Measurements from ENCODE around the gene P2RY8.
"Not testable (repeated sequence)": the region's sequence is repeated elsewhere in the genome, so short reads cannot be mapped to it uniquely, and the experiment has no call there.

The P2RY8 gene

GRCh38 chrX:1542994-1543725 lies 6.2 kb upstream of the P2RY8 start:
- DNase-seq, result no peak

DNA sequence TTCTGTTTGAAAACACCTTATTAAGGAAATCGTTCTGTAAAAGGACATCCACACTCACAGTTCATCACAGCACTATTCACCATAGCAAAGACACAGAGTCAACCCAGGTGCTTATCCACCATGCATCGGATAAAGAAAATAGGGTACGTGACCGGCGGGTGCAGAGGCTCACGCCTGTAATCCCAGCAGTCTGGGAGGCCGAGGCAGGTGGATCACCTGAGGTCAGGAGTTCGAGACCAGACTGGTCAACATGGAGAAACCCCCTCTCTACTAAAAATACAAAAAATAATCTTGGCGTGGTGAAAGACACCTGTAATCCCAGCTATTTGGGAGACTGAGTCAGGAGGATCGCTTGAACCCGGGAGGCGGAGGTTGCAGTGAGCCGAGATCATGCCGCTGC lies 2.2 kb upstream of the P2RY8 start:
- DNase-seq, result not testable (repeated sequence)

DNA sequence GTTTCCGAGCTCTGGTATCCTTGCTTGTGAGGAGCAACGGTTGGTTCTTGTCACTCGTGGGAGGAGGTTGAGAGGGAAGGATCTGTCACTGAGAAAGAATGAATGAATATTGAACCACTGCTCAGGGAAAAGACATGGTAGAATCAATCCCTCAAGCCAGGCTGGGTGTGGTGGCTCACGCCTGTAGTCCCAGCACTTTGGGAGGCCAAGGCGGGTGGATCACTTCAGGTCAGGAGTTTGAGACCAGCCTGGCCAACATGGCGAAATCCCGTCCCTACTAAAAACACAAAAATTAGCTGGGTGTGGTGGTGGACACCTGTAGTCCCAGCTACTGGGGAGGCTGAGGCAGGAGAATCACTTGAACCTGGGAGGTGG lies 718 bp upstream of the P2RY8 start:
- not testable (repeated sequence) for DNase-seq

DNA sequence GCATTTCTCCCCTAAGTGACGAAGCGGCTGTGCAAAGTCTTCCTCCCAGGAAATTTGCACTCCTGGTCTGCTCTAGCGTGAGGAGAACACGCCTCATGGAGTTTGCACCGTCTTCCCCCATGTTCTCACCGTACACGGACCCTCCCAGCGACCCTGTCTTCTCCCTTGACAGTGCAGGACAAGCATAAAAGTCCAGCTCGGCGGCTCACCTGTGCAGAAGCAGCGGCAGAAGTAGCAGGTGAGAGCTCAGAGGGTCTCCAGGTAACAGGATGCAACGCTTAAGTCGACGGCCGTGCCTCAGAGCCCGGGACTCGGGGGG lies 314 bp downstream of the P2RY8 start:
- DNase-seq, result peak; percentile 46

DNA sequence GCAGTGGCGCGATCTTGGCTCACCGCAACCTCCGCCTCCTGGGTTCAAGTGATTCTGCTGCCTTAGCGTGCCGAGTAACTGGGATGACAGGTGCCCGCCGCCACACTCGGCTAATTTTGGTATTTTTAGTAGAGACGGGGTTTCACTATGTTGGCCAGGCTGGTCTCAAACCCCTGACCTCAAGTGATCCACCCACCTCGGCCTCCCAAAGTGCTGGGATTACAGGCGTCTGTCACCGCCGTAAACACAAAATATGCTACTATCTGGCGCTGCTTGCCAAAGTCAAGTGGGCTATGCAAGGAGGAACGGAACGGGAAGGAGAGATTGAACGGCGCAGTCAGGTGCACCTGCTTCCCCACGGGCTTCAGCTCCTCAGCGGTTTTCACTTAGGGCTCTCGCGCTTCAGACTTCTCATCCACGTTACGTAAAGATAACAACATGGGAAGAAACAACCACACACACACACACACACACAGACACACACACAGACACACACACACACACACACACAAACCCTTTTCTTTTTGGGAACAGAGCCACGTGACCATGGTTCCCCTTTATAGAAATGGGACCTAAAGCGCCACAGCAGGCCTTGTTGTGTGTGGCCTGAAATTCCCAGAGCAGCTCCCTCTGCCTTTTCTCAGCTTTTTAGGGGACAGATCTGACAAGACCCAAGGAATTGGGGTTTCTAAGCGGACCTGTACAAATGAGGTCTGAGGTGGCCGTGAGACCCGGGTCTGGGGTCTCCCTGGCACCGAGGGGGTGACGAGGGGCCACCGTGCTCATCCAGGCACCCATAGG lies 1.5 kb downstream of the P2RY8 start:
- peak; percentile 72 for DNase-seq

- no peak for DNase-seq
Measured at GRCh38 chrX:1534301-1535168, 2.5 kb downstream of the P2RY8 start.

DNA sequence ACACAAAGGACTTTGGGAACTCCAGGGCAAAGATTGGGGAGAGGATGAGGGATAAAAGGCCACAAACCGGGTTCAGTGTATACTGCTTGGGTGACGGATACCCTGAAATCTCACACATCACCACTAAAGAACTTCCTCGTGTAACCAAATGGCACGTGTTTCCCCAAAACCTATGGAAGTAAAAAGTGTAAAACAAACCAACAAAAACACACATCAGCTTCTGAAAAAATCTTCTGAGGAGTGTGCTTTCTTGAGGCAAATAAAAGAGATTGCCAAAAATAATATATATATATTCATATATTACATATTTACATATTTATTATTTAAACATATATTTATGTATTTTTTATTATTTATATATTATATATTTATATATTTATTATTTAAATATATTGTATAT lies 3.9 kb downstream of the P2RY8 start:
- no peak for DNase-seq

- no peak for DNase-seq
Measured at GRCh38 chrX:1531096-1531890, 5.7 kb downstream of the P2RY8 start.

- DNase-seq, result no peak
Measured at GRCh38 chrX:1529756-1530155, 7.2 kb downstream of the P2RY8 start.

DNA sequence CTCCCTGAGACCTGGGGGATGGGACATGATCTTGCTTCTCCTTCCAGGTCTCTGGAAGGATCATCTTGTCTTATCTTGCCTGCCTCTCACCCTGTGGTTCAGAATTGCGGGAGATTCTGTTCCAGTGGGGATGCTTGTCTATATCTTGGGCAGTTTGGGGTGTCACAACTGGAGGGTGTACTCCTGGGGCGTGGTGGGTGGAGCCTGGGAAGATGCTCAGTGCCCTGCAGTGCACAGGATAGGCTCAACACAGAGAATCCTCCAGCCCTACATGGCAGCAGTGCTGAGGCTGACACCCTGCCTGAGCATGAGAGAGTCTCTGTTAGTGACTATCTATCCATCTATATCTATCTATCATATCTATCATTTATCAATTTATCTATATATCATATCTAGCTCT lies 7.7 kb downstream of the P2RY8 start:
- no peak for DNase-seq

GRCh38 chrX:1528884-1529203 lies 8.1 kb downstream of the P2RY8 start:
- DNase-seq, result no peak

DNA sequence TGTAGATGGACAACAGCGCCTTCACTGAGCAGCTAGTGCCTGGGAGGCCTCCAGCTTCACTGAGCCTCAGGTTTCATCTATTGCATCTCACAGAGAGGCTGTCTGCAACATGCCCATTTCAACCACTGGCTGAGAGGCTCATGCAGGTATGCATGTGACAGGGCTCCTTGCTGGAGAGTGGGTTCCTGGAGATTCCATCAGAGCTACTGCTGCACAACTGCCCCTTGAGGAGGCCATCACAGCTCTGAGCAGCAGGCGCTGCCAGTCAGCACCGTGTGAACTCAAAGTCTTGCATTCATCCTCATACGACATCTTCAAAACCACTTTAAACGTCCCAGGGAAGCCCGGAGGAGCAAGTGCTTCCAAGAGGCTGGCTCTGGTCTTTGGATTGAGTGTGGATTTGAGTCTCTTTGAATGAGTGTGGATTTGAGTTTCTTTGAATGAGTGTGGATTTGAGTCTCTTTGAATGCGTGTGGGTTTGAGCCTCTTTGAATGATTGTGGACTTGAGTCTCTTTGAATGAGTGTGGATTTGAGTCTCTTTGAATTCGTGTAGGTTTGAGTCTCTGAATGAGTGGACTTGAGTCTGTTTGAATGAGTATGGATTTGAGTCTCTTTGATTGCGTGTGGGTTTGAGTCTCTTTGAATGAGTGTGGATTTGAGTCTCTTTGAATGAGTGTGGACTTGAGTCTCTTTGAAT lies 8.7 kb downstream of the P2RY8 start:
- DNase-seq, result no peak

DNA sequence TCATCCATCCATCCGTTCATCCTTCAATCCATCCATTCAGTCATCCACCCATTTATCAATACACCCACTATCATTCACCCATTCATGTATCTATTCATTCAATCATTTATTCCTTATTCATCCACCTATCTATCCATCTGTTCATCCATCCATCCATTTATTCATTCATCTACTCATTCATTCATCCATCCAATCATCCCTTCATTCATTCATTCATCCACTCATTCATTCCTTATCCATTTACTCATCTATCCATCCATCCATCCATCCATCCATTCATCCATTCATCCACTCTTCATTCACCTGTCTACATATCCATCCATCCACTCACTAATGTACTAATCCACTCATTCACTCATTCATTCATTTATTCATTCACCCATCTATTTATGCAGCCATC lies 9.5 kb downstream of the P2RY8 start:
- no peak for DNase-seq

- DNase-seq, result no peak
Measured at GRCh38 chrX:1526565-1526964, 10.4 kb downstream of the P2RY8 start.

GRCh38 chrX:1525583-1526355 lies 11.2 kb downstream of the P2RY8 start:
- DNase-seq, result no peak

DNA sequence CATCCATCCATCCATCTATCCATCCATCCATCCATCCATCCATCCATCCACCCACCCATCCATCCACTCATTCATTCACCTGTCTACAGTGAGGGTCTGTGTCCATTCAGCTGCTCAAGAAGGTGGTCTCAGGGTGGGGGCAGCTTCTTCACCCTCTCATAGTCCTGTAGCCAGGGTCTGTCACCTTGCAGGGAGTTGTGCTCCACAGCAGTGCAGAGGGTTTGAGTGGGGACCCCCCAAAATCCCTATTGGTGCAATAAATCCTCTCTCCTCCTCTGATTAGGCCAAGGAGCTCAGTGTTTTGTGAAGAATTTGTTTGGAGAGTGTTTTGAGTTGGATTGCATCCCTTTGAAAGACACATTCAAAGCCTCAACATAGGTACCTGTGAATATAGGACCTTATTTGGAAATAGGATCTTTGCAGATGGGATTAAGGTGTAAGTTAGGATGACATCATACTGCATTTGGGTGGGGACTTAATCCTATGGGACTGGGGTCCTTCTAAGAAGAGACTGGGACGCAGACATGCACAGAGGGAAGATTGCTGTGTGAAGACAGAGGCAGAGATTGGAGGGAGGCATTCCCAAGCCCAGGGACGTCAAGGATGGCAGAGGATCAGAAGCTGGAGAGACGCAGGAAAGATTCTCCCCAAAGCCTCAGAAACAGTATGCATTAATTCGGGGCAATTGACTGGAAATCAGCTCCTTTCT lies 12.0 kb downstream of the P2RY8 start:
- no peak for DNase-seq

DNA sequence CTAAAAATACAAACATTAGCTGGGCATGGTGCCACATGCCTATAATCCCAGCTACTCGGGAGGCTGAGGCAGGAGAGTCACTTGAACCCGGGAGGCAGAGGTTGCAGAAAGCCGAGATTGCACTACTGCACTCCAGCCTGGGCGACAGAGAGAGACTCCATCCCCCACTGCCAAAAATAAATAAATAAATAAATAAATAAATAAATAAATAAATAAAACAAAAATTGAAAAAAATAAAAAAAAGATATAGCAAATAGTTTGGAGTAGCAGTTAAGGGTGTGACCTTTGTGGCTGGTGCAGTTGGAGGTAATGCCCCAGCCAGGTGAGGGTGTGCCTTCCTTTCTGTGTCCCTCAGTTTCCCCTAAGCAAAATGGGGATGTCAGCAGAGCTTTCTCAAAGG lies 14.1 kb downstream of the P2RY8 start:
- not testable (repeated sequence) for DNase-seq

- no peak for DNase-seq
Measured at GRCh38 chrX:1521459-1521956, 15.5 kb downstream of the P2RY8 start.

DNA sequence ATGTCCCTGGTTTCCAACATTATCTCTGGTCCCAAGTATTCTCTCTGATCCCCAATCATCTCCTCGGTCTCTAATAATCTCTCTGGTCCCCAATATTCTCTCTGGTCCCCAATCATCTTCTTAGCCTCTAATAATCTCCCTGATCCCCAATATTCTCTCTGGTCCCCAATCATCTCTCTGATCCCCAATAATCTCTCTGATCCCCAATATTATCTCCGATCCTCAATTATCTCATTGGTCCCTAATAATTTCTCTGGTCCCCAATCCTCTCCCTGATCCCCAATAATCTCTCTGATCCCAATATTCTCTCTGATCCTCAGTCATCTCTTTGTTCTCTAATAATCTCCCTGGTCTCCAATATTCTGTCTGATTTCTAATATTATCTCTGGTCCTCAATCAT lies 16.6 kb downstream of the P2RY8 start:
- DNase-seq, result no peak

DNA sequence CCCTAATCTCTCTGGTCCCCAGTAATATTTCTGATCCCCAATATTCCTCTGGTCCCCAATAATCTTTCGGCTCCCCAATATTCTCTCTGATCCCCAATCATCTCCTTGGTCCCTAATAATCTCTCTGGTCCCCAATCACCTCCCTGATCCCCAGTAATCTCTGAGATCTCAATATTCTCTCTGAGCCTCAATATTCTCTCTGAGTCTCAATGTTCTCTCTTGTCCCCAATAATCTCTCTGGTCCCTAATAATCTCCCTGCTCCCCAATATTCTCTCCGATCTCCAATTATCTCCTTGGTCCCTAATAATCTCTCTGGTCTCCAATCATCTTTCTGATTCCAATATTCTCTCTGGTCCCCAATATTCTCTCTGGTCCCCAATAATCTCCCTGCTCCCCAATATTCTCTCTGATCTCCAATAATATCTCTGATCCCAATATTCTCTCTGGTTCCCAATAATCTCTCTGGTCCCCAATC lies 17.9 kb downstream of the P2RY8 start:
- DNase-seq, result no peak

- no peak for DNase-seq
Measured at GRCh38 chrX:1518512-1518911, 18.5 kb downstream of the P2RY8 start.
